Measurements from ENCODE around the gene TUBD1. TPM values are rescaled to one million over a fixed set of nuclear protein-coding genes. Genes with fewer than 3 reads are reported as not detected.
A peak's percentile ranks its signal among the peaks of the same experiment; 100 is the strongest.

TUBD1 gene
- total RNA-seq, 2 donors from 2014 or later = 6.9 to 7.5 TPM

DNA sequence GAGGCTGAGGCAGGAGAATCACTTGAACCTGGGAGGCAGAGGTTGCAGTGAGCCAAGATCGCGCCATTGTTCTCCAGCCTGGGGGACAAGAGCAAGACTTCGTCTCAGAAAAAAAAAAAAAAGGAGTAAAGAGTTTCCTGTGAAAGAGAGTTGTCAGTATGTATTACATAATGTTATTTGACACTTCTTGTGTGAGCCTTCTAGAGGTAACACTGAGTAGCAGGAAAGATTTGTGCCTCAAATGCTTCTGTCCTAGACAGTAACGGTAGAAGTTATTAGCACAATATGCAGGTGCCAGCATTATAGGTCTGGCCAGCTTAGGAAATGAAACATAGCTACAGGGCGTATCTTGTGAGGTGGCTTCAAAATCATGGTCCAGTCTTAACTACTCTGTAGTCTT lies 6.4 kb upstream of the TUBD1 start:
- Histone ChIP-seq H3K36me3 (replicated peaks in 1 of 2; ENCODE audit: insufficient read depth in 1 of 2, low read depth in 2 of 2) (no peaks in the 10 kb centered on the region), H3K4me3 (no peak overlapping the region), H3K27ac (peak overlapping the region in 1 of 4 donors; percentile 57), H3K4me1 (peaks cover 19% of the 10 kb centered on the region), H3K27me3 (no peaks in the 10 kb centered on the region), H3K9me3 (no peaks in the 10 kb centered on the region)
- no peak for ATAC-seq
- no peak for TF ChIP-seq POLR2A (IDR thresholded peaks at IDR 0.05)
- TF ChIP-seq, protein P1, sequence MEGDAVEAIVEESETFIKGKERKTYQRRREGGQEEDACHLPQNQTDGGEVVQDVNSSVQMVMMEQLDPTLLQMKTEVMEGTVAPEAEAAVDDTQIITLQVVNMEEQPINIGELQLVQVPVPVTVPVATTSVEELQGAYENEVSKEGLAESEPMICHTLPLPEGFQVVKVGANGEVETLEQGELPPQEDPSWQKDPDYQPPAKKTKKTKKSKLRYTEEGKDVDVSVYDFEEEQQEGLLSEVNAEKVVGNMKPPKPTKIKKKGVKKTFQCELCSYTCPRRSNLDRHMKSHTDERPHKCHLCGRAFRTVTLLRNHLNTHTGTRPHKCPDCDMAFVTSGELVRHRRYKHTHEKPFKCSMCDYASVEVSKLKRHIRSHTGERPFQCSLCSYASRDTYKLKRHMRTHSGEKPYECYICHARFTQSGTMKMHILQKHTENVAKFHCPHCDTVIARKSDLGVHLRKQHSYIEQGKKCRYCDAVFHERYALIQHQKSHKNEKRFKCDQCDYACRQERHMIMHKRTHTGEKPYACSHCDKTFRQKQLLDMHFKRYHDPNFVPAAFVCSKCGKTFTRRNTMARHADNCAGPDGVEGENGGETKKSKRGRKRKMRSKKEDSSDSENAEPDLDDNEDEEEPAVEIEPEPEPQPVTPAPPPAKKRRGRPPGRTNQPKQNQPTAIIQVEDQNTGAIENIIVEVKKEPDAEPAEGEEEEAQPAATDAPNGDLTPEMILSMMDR (IDR thresholded peaks at IDR 0.05) = peak in 2 of 7 experiments; percentile 16 to 71
- DNase-seq = peak in 1 of 4 donors; percentile 23
- WGBS, 2 donors = 81 to 84% methylated on average over 5 of the region's 5 CpGs
- intact Hi-C loops (cut with DNase I) = no loop called here

DNA sequence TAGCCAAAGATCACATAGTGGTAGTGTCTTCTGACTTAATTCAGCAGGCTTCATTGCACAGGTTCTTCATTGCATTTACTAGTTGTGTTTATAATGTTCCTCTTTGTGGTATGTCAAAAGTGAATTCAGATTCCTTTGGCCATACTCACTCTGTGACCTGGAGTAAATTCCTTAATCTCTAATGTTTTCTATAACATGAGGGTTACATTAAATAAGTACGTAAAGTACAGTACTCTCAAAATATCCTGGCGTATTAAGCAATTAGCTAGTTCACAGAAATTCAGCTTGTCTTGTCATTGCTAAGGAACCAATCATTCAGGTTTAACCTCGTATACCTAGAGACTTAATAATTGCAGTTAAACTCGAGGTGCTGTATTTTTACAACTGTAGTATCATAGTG lies 4.3 kb upstream of the TUBD1 start:
- intact Hi-C loops (cut with DNase I) = no loop called here
- ATAC-seq = no peak
- Histone ChIP-seq H3K27ac (no peak overlapping the region), H3K36me3 (replicated peaks in 1 of 2; ENCODE audit: insufficient read depth in 1 of 2, low read depth in 2 of 2) (no peaks in the 10 kb centered on the region), H3K9me3 (no peaks in the 10 kb centered on the region), H3K4me1 (peaks cover 22% of the 10 kb centered on the region), H3K4me3 (no peak overlapping the region), H3K27me3 (no peaks in the 10 kb centered on the region)
- TF ChIP-seq, protein P1 (IDR thresholded peaks at IDR 0.05) = no peak
- no peak for TF ChIP-seq POLR2A (IDR thresholded peaks at IDR 0.05)
- DNase-seq = no peak
- 70 to 76% methylated on average over 4 of the region's 4 CpGs for whole genome bisulfite sequencing, 2 donors

DNA sequence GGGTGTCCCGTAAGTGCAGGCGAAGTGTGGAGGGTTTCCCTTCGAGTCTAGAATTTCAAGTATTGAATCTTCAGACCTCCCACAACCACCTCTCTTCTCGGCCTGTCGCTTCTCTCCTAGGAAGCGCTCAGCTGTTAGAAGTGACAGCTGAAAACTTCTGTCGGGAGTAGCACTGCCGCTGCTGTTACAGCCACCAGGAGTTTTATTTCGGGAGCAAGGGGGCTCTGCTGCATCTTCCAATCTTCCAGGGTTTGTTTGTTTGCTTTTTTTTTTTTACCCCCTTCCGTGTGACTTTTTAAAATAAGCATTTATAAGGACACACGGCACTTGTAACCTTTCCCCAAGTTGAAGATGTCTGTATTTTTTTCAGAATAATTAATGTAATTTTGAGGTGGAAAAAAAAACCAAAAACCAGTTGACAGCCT lies 945 bp upstream of the TUBD1 start:
- H3K27ac ChIP-seq = peak overlapping the region; percentile 86 to 95 (median 88)
- no peaks in the 10 kb centered on the region for H3K27me3 ChIP-seq
- 0 to 1% methylated on average over 11 of the region's 11 CpGs for WGBS, 2 donors
- TF ChIP-seq, protein P1 (IDR thresholded peaks at IDR 0.05) = no peak
- TF ChIP-seq POLR2A (IDR thresholded peaks at IDR 0.05) = no peak
- no peaks in the 10 kb centered on the region for H3K36me3 ChIP-seq (replicated peaks in 1 of 2; ENCODE audit: insufficient read depth in 1 of 2, low read depth in 2 of 2)
- peak overlapping the region; percentile 93 to 97 for H3K4me3 ChIP-seq
- DNase-seq (no peak), ATAC-seq (no peak)
- H3K4me1 ChIP-seq = peaks cover 41% of the 10 kb centered on the region
- H3K9me3 ChIP-seq = no peaks in the 10 kb centered on the region
- intact Hi-C loops (cut with DNase I) = no loop called here

DNA sequence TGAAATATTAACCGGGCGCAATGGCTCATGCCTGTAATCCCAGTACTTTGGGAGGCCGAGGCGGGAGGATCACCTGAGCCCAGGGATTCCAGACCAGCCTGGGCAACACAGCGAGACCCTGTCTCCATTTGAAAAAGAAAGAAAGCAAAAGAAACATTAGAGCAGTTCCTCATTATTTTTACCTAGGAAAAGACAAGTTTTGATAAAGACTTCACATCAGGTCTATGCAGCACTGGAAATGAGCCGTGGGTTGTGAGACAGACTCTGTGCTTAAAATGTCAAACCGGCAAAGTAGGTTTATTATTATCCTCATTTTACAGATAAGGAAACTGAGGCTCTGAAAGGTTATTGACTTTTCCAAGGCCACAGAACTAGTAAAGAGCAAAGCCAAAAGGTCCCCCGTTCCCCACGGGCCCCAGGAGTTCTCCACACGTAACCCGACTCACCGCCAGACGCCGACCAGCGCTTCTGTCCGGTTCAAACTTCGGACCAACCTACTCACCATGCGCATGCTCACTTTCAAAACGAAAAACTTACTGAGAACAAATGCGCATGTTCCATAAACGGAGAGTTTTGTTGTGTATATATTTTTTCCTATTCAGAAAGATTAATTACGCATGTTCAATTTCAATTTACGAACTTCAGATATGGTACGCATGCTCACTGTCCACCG lies 356 bp downstream of the TUBD1 start:
- Histone ChIP-seq H3K36me3 (replicated peaks in 1 of 2; ENCODE audit: insufficient read depth in 1 of 2, low read depth in 2 of 2) (no peaks in the 10 kb centered on the region), H3K4me3 (peak overlapping the region; percentile 14 to 54), H3K27ac (peak overlapping the region; percentile 34 to 95 (median 88)), H3K9me3 (no peaks in the 10 kb centered on the region), H3K4me1 (peaks cover 41% of the 10 kb centered on the region), H3K27me3 (no peaks in the 10 kb centered on the region)
- DNase-seq (no peak), ATAC-seq (no peak)
- WGBS, 2 donors = 3 to 4% methylated on average over 25 of the region's 25 CpGs
- TF ChIP-seq POLR2A (IDR thresholded peaks at IDR 0.05) = no peak
- TF ChIP-seq, protein P1 (IDR thresholded peaks at IDR 0.05) = peak in 3 of 7 experiments; percentile 8 to 27 (median 13)
- intact Hi-C loops (cut with DNase I) = no loop called here

DNA sequence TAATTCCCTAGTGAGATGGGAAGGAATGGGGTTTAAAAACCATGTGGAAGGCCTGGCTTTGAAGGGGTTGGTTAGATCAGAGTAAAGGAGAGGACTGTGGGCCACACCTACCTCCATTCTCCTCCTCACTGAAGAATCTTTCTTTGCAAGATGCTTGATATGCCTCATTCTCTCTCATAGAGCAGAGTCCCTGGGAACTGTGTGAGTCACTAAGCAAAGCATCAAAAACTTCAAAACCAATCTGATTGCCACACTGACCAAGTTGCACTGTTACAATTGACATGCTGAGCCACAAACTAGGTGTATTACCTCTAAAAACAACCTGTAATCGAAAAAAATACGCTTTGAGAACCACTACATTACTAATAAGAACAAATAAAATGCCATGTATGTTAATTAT lies 2.0 kb downstream of the TUBD1 start:
- no peak overlapping the region for H3K4me3 ChIP-seq
- TF ChIP-seq, protein P1 (IDR thresholded peaks at IDR 0.05) = no peak
- no peak for TF ChIP-seq POLR2A (IDR thresholded peaks at IDR 0.05)
- intact Hi-C loops (cut with DNase I) = no loop called here

More for the DNA sequence above, 2.0 kb downstream of the TUBD1 start:
- ATAC-seq (no peak), DNase-seq (no peak)
- WGBS, 2 donors = 90 to 91% methylated on average over 2 of the region's 2 CpGs
- Histone ChIP-seq H3K27me3 (no peaks in the 10 kb centered on the region), H3K36me3 (replicated peaks in 1 of 2; ENCODE audit: insufficient read depth in 1 of 2, low read depth in 2 of 2) (no peaks in the 10 kb centered on the region), H3K27ac (no peak overlapping the region), H3K9me3 (no peaks in the 10 kb centered on the region), H3K4me1 (peaks cover 36% of the 10 kb centered on the region)

All from body of pancreas (tissue), 4 donors.